ENCODE results near the gene SCAPER.
"Not testable (repeated sequence)": the region's sequence is repeated elsewhere in the genome, so short reads cannot be mapped to it uniquely, and the experiment has no call there.

Gene SCAPER

DNA sequence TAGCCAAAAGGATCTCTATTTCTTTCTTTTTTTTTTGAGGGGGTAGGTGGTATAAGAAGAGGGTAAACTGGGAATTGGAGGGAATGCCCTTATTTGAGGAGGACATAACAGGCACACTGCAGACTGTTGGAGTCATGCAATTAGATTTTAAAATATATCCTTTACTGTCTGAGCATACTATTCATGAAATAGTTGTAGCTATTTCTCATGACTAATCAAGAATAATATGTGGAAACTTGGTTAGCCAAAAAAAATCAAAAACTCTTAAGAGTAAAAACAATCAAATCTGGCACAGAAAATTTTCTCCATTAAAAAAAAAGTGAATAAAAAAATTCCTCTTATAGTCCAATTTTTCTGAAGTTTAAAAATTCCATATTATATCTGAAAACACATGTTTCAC lies 174.9 kb downstream of the SCAPER start:
- H3K4me2 ChIP-seq (ENCODE audit: low read length) = no peak overlapping the region
- no peaks in the 10 kb centered on the region for H3K27me3 ChIP-seq (ENCODE audit: low read depth, low read length)
- H3K79me2 ChIP-seq (ENCODE audit: low read length) = no peaks in the 10 kb centered on the region
- H4K20me1 ChIP-seq (ENCODE audit: insufficient read depth, low read length) = no peaks in the 10 kb centered on the region
- TF ChIP-seq, protein P1, sequence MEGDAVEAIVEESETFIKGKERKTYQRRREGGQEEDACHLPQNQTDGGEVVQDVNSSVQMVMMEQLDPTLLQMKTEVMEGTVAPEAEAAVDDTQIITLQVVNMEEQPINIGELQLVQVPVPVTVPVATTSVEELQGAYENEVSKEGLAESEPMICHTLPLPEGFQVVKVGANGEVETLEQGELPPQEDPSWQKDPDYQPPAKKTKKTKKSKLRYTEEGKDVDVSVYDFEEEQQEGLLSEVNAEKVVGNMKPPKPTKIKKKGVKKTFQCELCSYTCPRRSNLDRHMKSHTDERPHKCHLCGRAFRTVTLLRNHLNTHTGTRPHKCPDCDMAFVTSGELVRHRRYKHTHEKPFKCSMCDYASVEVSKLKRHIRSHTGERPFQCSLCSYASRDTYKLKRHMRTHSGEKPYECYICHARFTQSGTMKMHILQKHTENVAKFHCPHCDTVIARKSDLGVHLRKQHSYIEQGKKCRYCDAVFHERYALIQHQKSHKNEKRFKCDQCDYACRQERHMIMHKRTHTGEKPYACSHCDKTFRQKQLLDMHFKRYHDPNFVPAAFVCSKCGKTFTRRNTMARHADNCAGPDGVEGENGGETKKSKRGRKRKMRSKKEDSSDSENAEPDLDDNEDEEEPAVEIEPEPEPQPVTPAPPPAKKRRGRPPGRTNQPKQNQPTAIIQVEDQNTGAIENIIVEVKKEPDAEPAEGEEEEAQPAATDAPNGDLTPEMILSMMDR (IDR thresholded peaks at IDR 0.05; ENCODE audit: low read depth, low read length) = no peak
- no peak for TF ChIP-seq EZH2phosphoT487 (IDR thresholded peaks at IDR 0.05; ENCODE audit: low read depth)
- no peak overlapping the region for H3K27ac ChIP-seq (ENCODE audit: low read length)
- H3K4me1 ChIP-seq (ENCODE audit: low read length) = no peaks in the 10 kb centered on the region
- peaks cover 5% of the 10 kb centered on the region for H3K36me3 ChIP-seq (replicated peaks; ENCODE audit: low read depth, low read length)
- no peak overlapping the region for H2AFZ ChIP-seq (ENCODE audit: low read depth, low read length)
- H3K4me3 ChIP-seq (ENCODE audit: low read length) = no peak overlapping the region
- H3K9ac ChIP-seq (ENCODE audit: low read length) = no peak overlapping the region
- no peaks in the 10 kb centered on the region for H3K9me3 ChIP-seq (ENCODE audit: insufficient read depth, low read length)

DNA sequence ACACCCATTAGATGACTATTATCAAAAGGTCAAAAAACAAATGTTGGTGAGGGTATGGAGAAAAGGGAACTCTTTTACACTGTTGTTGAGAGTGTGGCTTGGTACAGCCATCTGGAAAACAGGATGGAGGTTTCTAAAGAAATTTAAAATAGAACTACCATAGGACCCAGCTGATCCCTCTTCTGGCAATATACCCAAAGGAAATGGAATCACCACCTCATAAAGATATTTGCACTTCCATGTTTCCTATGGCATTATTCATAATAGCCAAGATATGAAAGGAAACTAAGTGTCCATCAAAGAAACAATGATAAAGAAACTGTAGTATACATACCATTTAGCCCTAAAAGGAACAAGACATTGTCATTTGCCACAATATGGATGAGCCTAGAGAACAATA lies 186.3 kb downstream of the SCAPER start:
- Histone ChIP-seq H2AFZ (ENCODE audit: low read depth, low read length) (no peak overlapping the region), H3K9ac (ENCODE audit: low read length) (no peak overlapping the region), H3K27ac (ENCODE audit: low read length) (no peak overlapping the region), H4K20me1 (ENCODE audit: insufficient read depth, low read length) (no peaks in the 10 kb centered on the region), H3K4me2 (ENCODE audit: low read length) (no peak overlapping the region), H3K27me3 (ENCODE audit: low read depth, low read length) (no peaks in the 10 kb centered on the region), H3K79me2 (ENCODE audit: low read length) (no peaks in the 10 kb centered on the region), H3K36me3 (replicated peaks; ENCODE audit: low read depth, low read length) (peaks cover 9% of the 10 kb centered on the region), H3K9me3 (ENCODE audit: insufficient read depth, low read length) (no peaks in the 10 kb centered on the region), H3K4me3 (ENCODE audit: low read length) (no peak overlapping the region), H3K4me1 (ENCODE audit: low read length) (no peaks in the 10 kb centered on the region)
- TF ChIP-seq, protein P1 (IDR thresholded peaks at IDR 0.05; ENCODE audit: low read depth, low read length) = no peak
- no peak for TF ChIP-seq EZH2phosphoT487 (IDR thresholded peaks at IDR 0.05; ENCODE audit: low read depth)

DNA sequence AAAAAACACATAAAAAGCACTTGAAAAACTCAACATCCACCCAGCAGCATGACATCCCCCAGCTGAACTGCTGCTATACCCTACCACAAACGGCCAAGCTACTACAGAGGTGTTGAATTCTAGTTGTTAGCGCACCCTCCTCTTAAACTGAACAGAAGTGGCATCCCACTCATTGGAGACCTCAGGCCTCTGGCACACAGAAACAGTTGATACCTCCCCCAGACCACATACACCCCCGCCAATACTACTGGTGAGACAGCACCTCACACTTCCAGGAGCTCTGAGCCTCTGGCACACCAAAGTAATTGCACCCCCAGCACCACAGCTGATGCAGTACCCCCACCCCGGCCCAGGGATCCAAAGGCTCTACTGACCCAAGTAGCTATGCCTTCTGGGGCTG lies 190.2 kb downstream of the SCAPER start:
- Histone ChIP-seq H3K27me3 (ENCODE audit: low read depth, low read length) (no peaks in the 10 kb centered on the region), H4K20me1 (ENCODE audit: insufficient read depth, low read length) (no peaks in the 10 kb centered on the region), H3K4me3 (ENCODE audit: low read length) (no peak overlapping the region), H3K4me1 (ENCODE audit: low read length) (peaks cover 11% of the 10 kb centered on the region), H3K36me3 (replicated peaks; ENCODE audit: low read depth, low read length) (peaks cover 11% of the 10 kb centered on the region), H3K4me2 (ENCODE audit: low read length) (no peak overlapping the region), H3K9me3 (ENCODE audit: insufficient read depth, low read length) (0 out of 2 replicates have a peak, but pooled peaks cover under 1% of the 10 kb centered on the region), H3K27ac (ENCODE audit: low read length) (no peak overlapping the region), H2AFZ (ENCODE audit: low read depth, low read length) (no peak overlapping the region), H3K79me2 (ENCODE audit: low read length) (no peaks in the 10 kb centered on the region), H3K9ac (ENCODE audit: low read length) (no peak overlapping the region)
- no peak for TF ChIP-seq EZH2phosphoT487 (IDR thresholded peaks at IDR 0.05; ENCODE audit: low read depth)
- TF ChIP-seq, protein P1 (IDR thresholded peaks at IDR 0.05; ENCODE audit: low read depth, low read length) = no peak

DNA sequence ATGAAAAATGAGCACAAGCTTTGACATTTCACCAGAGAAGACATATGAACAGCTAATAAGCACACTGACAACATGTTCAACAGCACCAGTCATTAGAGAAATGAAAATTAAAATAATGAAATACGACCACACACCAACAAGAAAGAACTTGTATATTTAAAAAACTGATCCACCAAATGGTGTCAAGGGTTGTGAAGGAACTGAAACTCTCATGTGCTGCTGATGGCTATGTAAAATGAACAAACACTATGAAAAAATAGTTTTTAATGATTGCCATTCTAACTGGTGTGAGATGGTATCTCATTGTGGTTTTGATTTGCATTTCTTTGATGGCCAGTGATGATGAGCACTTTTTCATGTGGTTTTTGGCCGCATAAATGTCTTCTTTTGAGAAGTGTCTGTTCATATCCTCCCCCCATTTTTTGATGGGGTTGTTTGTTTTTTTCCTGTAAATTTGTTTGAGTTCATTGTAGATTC lies 193.8 kb downstream of the SCAPER start:
- Histone ChIP-seq H3K27ac (ENCODE audit: low read length) (peak overlapping the region; percentile 24; the same call in 1 of the 2 replicates), H3K79me2 (ENCODE audit: low read length) (no peaks in the 10 kb centered on the region), H2AFZ (ENCODE audit: low read depth, low read length) (no peak overlapping the region), H3K9ac (ENCODE audit: low read length) (no peak overlapping the region), H3K36me3 (replicated peaks; ENCODE audit: low read depth, low read length) (peaks cover 10% of the 10 kb centered on the region), H3K4me2 (ENCODE audit: low read length) (peak overlapping the region; percentile 31), H3K27me3 (ENCODE audit: low read depth, low read length) (no peaks in the 10 kb centered on the region), H4K20me1 (ENCODE audit: insufficient read depth, low read length) (no peaks in the 10 kb centered on the region), H3K4me3 (ENCODE audit: low read length) (no peak overlapping the region), H3K9me3 (ENCODE audit: insufficient read depth, low read length) (peaks cover 6% of the 10 kb centered on the region; the same call in 1 of the 2 replicates), H3K4me1 (ENCODE audit: low read length) (peaks cover 19% of the 10 kb centered on the region)
- TF ChIP-seq, protein P1 (IDR thresholded peaks at IDR 0.05; ENCODE audit: low read depth, low read length) = no peak
- TF ChIP-seq EZH2phosphoT487 (IDR thresholded peaks at IDR 0.05; ENCODE audit: low read depth) = no peak

DNA sequence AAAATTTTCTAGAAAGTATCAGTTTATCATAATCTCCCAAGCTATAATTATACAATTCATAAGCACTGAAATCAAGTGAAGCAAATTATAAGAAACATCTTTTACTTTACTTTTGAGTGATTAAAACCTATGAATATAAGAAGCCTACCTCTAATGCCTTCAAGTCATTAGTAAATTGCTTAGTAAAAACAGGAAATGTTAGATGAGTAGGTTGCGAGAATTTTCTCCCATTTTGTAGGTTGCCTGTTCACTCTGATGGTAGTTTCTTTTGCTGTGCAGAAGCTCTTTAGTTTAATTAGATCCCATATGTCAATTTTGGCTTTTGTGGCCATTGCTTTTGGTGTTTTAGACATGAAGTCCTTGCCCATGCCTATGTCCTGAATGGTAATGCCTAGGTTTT lies 201.1 kb downstream of the SCAPER start:
- H3K9ac ChIP-seq (ENCODE audit: low read length); H4K20me1 ChIP-seq (ENCODE audit: insufficient read depth, low read length); H2AFZ ChIP-seq (ENCODE audit: low read depth, low read length); H3K4me3 ChIP-seq (ENCODE audit: low read length); H3K36me3 ChIP-seq (replicated peaks; ENCODE audit: low read depth, low read length); H3K79me2 ChIP-seq (ENCODE audit: low read length); H3K27me3 ChIP-seq (ENCODE audit: low read depth, low read length); H3K9me3 ChIP-seq (ENCODE audit: insufficient read depth, low read length): not testable (repeated sequence)
- peak overlapping the region; percentile 25 for H3K4me2 ChIP-seq (ENCODE audit: low read length)
- peaks cover 19% of the 10 kb centered on the region for H3K4me1 ChIP-seq (ENCODE audit: low read length)
- peak overlapping the region; percentile 5; the same call in 1 of the 2 replicates for H3K27ac ChIP-seq (ENCODE audit: low read length)

All from OCI-LY3 (cell line).